NB4 (cell line): ENCODE measurements around the gene LGR4.
"Not testable (repeated sequence)": the region's sequence is repeated elsewhere in the genome, so short reads cannot be mapped to it uniquely, and the experiment has no call there.

Experiments
- DNase-seq: peaks from one replicate; pipeline ENCODE4 v3.0.0; 2010; ENCODE audit warnings: low read depth
- H3K4me3 ChIP-seq: one replicate; pipeline ENCODE4 v1.5.1; 2011; ENCODE audit warnings: mild to moderate bottlenecking, low read depth, low read length, moderate library complexity
- MYC ChIP-seq: IDR thresholded peaks from 2 replicates; pipeline ENCODE4 v1.6.1; 2011; ENCODE audit warnings: low read depth, low read length
- POLR2A ChIP-seq: IDR thresholded peaks from 2 replicates; pipeline ENCODE4 v1.6.1; 2011; ENCODE audit warnings: mild to moderate bottlenecking; ENCODE audit not compliant: insufficient read length; ENCODE audit errors: extremely low read depth
- TF ChIP-seq, protein P1 (sequence below): IDR thresholded peaks from one replicate; pipeline ENCODE4 v1.5.1; 2012; ENCODE audit warnings: low read depth, low read length
- TF ChIP-seq, protein P2 (sequence below): IDR thresholded peaks from 2 replicates; pipeline ENCODE4 v1.6.1; 2011; ENCODE audit warnings: low read depth, low read length

LGR4 gene

DNA sequence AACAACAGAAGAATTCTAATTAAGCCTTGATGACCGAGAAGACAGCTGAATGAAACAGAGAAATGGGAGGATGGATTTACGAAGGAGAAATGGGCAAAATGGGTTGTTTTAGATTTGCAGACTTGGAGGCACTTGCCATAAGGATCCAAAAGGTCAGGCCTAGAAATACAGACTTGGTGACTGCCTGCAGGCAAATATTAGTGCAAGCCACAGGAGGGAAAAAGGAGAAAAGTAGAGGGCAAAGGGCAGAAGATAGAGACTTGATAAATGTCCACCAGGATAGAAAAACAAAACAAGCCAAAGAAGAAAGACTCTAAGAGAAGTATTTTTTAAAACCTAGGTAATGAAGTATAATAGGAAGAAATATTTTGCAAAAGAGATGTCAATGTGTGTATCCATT lies 122.7 kb downstream of the LGR4 start:
- no peak for TF ChIP-seq MYC
- no peak for TF ChIP-seq POLR2A
- TF ChIP-seq, protein P1, sequence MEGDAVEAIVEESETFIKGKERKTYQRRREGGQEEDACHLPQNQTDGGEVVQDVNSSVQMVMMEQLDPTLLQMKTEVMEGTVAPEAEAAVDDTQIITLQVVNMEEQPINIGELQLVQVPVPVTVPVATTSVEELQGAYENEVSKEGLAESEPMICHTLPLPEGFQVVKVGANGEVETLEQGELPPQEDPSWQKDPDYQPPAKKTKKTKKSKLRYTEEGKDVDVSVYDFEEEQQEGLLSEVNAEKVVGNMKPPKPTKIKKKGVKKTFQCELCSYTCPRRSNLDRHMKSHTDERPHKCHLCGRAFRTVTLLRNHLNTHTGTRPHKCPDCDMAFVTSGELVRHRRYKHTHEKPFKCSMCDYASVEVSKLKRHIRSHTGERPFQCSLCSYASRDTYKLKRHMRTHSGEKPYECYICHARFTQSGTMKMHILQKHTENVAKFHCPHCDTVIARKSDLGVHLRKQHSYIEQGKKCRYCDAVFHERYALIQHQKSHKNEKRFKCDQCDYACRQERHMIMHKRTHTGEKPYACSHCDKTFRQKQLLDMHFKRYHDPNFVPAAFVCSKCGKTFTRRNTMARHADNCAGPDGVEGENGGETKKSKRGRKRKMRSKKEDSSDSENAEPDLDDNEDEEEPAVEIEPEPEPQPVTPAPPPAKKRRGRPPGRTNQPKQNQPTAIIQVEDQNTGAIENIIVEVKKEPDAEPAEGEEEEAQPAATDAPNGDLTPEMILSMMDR, result no peak
- TF ChIP-seq, protein P2, sequence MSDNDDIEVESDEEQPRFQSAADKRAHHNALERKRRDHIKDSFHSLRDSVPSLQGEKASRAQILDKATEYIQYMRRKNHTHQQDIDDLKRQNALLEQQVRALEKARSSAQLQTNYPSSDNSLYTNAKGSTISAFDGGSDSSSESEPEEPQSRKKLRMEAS, result no peak
- no peak for DNase-seq
- no peak overlapping the region for H3K4me3 ChIP-seq

DNA sequence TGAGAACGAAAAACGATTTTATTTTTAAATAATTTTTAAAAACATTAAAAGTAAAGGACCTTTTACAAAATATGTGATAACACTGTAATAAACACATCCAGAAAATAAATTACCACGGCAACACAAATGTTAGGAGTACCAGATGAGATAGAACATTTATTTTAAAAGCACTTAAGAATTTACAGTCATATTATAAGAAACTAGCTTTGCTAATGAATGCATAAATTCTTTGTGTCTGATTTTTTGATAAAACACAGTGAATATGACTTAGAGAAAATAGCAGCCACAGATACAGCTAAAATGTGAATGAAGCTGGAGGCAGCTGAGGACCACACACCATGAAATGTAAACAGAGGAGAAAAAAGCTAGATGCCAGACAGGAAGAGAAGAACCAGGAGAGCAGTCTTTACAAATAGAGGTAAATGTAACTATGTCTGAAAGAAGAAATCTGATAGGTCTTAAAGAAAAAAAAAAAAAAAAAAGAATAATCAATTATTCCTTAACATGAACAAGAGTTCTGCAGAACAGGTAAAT lies 124.2 kb downstream of the LGR4 start:
- TF ChIP-seq, protein P2, result no peak
- TF ChIP-seq MYC, result no peak
- DNase-seq, result no peak
- no peak overlapping the region for H3K4me3 ChIP-seq

DNA sequence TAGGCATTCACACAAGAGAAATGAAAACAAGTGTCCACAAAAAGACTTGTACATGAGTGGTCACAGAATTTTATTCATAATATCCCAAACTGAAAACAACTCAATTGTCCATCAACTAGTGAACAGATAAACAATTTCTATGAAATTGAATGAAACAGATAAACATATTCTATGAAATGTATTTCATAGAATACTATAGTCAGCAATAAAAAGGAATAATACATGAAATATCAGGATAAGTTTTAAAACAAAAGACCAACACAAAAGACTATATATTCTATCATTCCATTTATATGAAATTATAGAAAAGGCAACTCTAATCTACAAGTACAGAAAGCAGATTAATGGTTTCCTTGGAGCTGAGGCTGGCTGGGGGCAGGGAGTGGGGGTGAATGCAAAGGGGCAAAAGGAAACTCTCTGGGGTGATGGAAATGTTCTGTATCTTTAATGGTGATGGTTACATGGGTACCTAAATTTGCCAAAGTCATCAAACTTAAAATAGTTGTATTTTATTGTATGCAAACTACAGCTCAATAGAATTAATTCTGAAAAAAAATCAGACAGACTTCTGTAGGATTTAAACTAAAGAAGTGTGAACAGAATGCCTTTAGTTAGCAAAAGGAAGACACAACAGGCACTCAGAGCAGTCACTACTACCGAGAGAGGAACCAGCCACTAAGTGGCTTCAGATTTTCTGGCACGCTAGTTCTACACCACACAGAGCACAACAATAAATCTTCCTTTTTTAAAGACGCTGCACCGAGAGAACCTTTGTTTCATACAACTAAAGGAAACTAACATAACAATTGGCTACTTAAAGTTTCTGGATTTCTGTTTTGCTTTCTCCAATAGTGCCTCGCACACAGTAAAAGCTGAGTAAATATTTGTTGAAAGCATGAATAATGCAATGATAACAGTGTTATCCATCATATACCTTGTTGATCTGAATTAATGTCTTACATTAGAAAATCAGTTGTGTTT lies 124.9 kb downstream of the LGR4 start:
- TF ChIP-seq, protein P1, result no peak
- TF ChIP-seq, protein P2, result no peak
- TF ChIP-seq POLR2A (no peak), MYC (no peak)
- H3K4me3 ChIP-seq, result no peak overlapping the region
- no peak for DNase-seq

DNA sequence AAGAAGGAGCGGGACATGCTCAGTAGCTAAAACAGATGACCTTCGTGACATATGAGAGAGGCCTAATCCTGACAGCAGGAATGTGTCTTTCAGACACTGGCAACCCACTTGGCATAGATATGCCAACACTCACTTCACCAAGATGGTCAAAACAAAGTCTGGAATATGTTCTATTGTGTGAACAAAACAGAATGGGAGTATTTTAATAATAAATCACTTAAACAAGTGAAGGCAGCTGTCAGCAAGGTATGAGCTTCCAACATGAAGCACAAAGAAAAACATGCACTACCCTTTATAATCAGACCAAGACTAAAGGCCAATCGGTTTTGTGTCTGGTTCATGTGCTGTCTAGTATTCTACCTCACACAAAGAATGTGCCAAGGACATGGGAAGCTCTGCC lies 132.6 kb downstream of the LGR4 start:
- no peak overlapping the region for H3K4me3 ChIP-seq
- TF ChIP-seq MYC, result no peak

DNA sequence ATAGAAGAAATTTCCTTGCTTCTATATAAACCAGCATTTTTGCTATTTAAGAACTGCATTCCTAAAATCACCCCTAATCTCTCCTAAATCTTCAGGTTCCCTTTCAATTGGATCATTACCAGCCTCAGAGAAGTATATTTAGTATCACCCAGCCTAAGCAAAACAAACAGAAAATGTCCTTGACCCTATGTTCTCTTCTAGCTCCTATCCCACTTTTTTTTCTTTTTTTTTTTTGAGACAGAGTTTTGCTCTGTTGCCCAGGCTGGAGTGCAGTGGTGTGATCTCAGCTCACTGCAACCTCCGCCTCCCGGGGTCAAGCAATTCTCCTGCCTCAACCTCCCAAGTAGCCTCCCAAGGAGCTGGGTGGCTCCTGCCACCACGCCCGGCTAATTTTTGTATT lies 137.8 kb downstream of the LGR4 start:
- not testable (repeated sequence) for H3K4me3 ChIP-seq, DNase-seq

More for the DNA sequence above, 132.6 kb downstream of the LGR4 start:
- no peak for DNase-seq

DNA sequence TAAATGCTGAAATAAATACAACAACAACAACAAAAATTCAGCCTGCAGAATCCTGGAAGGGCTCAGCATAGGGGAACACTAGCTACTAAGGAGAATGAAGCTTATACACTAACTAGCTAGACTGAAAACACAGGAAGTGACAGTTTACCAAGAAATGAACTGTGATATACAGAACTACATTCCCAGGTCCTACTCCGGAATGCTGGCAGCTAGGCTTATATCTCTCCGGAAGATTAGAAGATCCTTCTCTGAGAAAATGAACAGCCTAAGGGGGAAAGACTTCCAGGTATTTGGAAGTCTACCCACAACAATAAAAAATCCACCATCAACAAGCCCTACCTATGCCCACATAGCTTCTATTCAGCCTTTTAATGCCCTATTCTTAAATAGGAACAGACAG lies 140.6 kb downstream of the LGR4 start:
- no peak for DNase-seq
- TF ChIP-seq, protein P2, result no peak
- TF ChIP-seq POLR2A, result no peak
- TF ChIP-seq MYC, result no peak
- TF ChIP-seq, protein P1, result no peak
- H3K4me3 ChIP-seq, result no peak overlapping the region

DNA sequence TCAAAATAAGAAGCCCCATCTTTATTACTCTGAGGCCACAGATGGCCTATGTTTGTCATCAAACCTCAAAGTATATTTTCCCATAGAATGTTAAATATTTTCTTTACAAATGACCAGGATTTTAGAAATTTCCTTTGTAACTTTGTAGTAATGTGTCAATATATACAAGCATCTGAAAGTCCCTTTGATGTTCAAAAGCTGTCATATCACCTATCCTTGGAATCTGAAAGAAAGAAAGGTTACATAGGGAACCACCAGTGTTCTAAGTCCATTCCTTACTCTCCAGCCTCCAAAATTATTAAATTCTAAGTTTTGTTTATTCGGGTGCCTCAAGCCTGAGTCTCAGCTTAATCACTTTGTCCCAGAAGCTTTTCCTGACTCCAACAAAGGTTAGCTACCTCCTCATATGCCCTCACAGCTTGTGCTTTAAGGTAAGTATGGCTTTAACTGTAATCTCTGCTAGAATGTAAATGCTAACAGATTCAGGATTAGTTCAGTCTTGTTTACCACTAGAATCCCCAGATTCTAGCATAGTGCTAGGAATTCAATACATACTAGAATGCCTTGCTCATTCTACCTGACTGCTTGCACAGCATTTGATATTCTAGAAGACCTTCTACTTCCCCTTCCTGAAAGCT lies 141.8 kb downstream of the LGR4 start:
- no peak overlapping the region for H3K4me3 ChIP-seq
- TF ChIP-seq POLR2A (no peak), MYC (no peak)
- TF ChIP-seq, protein P1, result no peak
- TF ChIP-seq, protein P2, result no peak
- DNase-seq, result no peak
